ENCODE data around the gene SLC2A9. TPM values are rescaled to one million over a fixed set of nuclear protein-coding genes. Genes with fewer than 3 reads are reported as not detected.

The SLC2A9 gene
- total RNA-seq, 1 donor from 2014 or later, result 0.54 TPM

- Mint-ChIP-seq H3K4me1 (ENCODE audit: low read depth, unreplicated experiment) (no peaks in the 10 kb centered on the region), H3K36me3 (ENCODE audit: low read depth, unreplicated experiment) (no peaks in the 10 kb centered on the region), H3K9me3 (ENCODE audit: unreplicated experiment) (no peaks in the 10 kb centered on the region), H3K27me3 (ENCODE audit: low read depth, unreplicated experiment) (peaks cover 5% of the 10 kb centered on the region), H3K27ac (ENCODE audit: unreplicated experiment) (no peak overlapping the region), H3K4me3 (ENCODE audit: unreplicated experiment) (no peak overlapping the region)
- H3K4me1 ChIP-seq (ENCODE audit: insufficient read depth, low read length), result no peaks in the 10 kb centered on the region
- FAIRE-seq (no peak), DNase-seq (ENCODE audit: low read depth) (no peak)
- no peak overlapping the region for H3K4me3 ChIP-seq (ENCODE audit: insufficient read depth, low read depth, low read length)
- H3K27ac ChIP-seq (ENCODE audit: low read depth, low read length), result no peak overlapping the region
- no peak overlapping the region for H3K4me2 ChIP-seq (ENCODE audit: low read length)
- H2AFZ ChIP-seq (ENCODE audit: low read depth, low read length), result no peak overlapping the region
- no peaks in the 10 kb centered on the region for H4K20me1 ChIP-seq (ENCODE audit: insufficient read depth, low read length)
- H3K79me2 ChIP-seq (ENCODE audit: insufficient read depth, low read length), result no peaks in the 10 kb centered on the region
- H3K9me3 ChIP-seq (ENCODE audit: insufficient read depth, low read depth, low read length), result no peaks in the 10 kb centered on the region
- H3K36me3 ChIP-seq (ENCODE audit: insufficient read depth, low read length), result no peaks in the 10 kb centered on the region
- no peak for TF ChIP-seq EZH2 (IDR thresholded peaks at IDR 0.05; ENCODE audit: insufficient read depth, low read length)
- TF ChIP-seq CTCF (IDR thresholded peaks at IDR 0.05; ENCODE audit: insufficient read depth, low read depth, low read length), result no peak
- H3K27me3 ChIP-seq (ENCODE audit: insufficient read depth, low read length), result no peaks in the 10 kb centered on the region
- no peak overlapping the region for H3K9ac ChIP-seq (ENCODE audit: low read length)
These were observed 201.0 kb downstream of the SLC2A9 start for GRCh38 chr4:9820343-9820742.

DNA sequence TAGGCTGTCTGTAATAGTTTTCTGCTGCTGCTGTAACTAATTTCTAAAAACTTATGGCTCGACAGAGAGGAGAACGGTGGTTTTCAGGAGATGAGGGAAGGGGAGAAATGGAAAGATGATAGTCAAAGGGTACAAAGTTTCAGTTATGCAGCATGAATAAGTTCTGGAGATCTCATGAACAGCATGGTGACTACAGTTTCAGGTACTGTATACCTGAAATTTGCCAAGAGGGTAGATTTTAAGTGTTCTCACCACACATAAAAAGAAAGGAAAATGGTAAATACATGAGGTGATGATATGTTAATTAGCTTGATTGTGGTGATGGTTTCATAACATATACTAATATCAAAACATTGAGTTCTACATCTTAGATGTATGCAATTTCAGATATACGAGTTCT is 205.0 kb downstream of the SLC2A9 start:
- no peak for TF ChIP-seq EZH2 (IDR thresholded peaks at IDR 0.05; ENCODE audit: insufficient read depth, low read length)
- no peak for TF ChIP-seq CTCF (IDR thresholded peaks at IDR 0.05; ENCODE audit: insufficient read depth, low read depth, low read length)
- FAIRE-seq (no peak), DNase-seq (ENCODE audit: low read depth) (no peak)
- no peak overlapping the region for H3K27ac Mint-ChIP-seq (ENCODE audit: unreplicated experiment)
- peaks cover 2% of the 10 kb centered on the region for H3K4me1 Mint-ChIP-seq (ENCODE audit: low read depth, unreplicated experiment)
- no peaks in the 10 kb centered on the region for H3K27me3 ChIP-seq (ENCODE audit: insufficient read depth, low read length)
- H3K9me3 ChIP-seq (ENCODE audit: insufficient read depth, low read depth, low read length), result peaks cover 2% of the 10 kb centered on the region
- H3K9me3 Mint-ChIP-seq (ENCODE audit: unreplicated experiment), result peaks cover 2% of the 10 kb centered on the region
- no peaks in the 10 kb centered on the region for H3K36me3 Mint-ChIP-seq (ENCODE audit: low read depth, unreplicated experiment)
- H3K27me3 Mint-ChIP-seq (ENCODE audit: low read depth, unreplicated experiment), result peaks cover 9% of the 10 kb centered on the region
- no peak overlapping the region for H2AFZ ChIP-seq (ENCODE audit: low read depth, low read length)
- H3K79me2 ChIP-seq (ENCODE audit: insufficient read depth, low read length), result no peaks in the 10 kb centered on the region
- no peaks in the 10 kb centered on the region for H3K4me1 ChIP-seq (ENCODE audit: insufficient read depth, low read length)
- H3K27ac ChIP-seq (ENCODE audit: low read depth, low read length), result no peak overlapping the region
- H3K36me3 ChIP-seq (ENCODE audit: insufficient read depth, low read length), result no peaks in the 10 kb centered on the region
- no peak overlapping the region for H3K9ac ChIP-seq (ENCODE audit: low read length)
- H3K4me3 Mint-ChIP-seq (ENCODE audit: unreplicated experiment), result no peak overlapping the region
- H3K4me3 ChIP-seq (ENCODE audit: insufficient read depth, low read depth, low read length), result no peak overlapping the region
- no peaks in the 10 kb centered on the region for H4K20me1 ChIP-seq (ENCODE audit: insufficient read depth, low read length)
- no peak overlapping the region for H3K4me2 ChIP-seq (ENCODE audit: low read length)

GRCh38 chr4:9812501-9813340 is 208.6 kb downstream of the SLC2A9 start:
- Mint-ChIP-seq H3K4me1 (ENCODE audit: low read depth, unreplicated experiment) (peaks cover 2% of the 10 kb centered on the region), H3K4me3 (ENCODE audit: unreplicated experiment) (no peak overlapping the region), H3K36me3 (ENCODE audit: low read depth, unreplicated experiment) (no peaks in the 10 kb centered on the region), H3K27me3 (ENCODE audit: low read depth, unreplicated experiment) (peaks cover 10% of the 10 kb centered on the region), H3K9me3 (ENCODE audit: unreplicated experiment) (peaks cover 2% of the 10 kb centered on the region), H3K27ac (ENCODE audit: unreplicated experiment) (no peak overlapping the region)
- H4K20me1 ChIP-seq (ENCODE audit: insufficient read depth, low read length), result no peaks in the 10 kb centered on the region
- TF ChIP-seq EZH2 (IDR thresholded peaks at IDR 0.05; ENCODE audit: insufficient read depth, low read length), result no peak
- no peak for TF ChIP-seq CTCF (IDR thresholded peaks at IDR 0.05; ENCODE audit: insufficient read depth, low read depth, low read length)
- H3K27me3 ChIP-seq (ENCODE audit: insufficient read depth, low read length), result no peaks in the 10 kb centered on the region
- H2AFZ ChIP-seq (ENCODE audit: low read depth, low read length), result no peak overlapping the region
- no peaks in the 10 kb centered on the region for H3K79me2 ChIP-seq (ENCODE audit: insufficient read depth, low read length)
- H3K27ac ChIP-seq (ENCODE audit: low read depth, low read length), result no peak overlapping the region
- DNase-seq (ENCODE audit: low read depth) (no peak), FAIRE-seq (no peak)
- H3K9ac ChIP-seq (ENCODE audit: low read length), result no peak overlapping the region
- peaks cover 6% of the 10 kb centered on the region for H3K9me3 ChIP-seq (ENCODE audit: insufficient read depth, low read depth, low read length)
- H3K4me3 ChIP-seq (ENCODE audit: insufficient read depth, low read depth, low read length), result no peak overlapping the region
- no peaks in the 10 kb centered on the region for H3K36me3 ChIP-seq (ENCODE audit: insufficient read depth, low read length)
- H3K4me1 ChIP-seq (ENCODE audit: insufficient read depth, low read length), result no peaks in the 10 kb centered on the region
- no peak overlapping the region for H3K4me2 ChIP-seq (ENCODE audit: low read length)

Measured in astrocyte (in vitro differentiated cells and primary cell).